K562 (cell line): ENCODE measurements around the gene COX6A1. TPM values are rescaled to one million over a fixed set of nuclear protein-coding genes. Genes with fewer than 3 reads are reported as not detected.

ENCODE experiments used
- ATAC-seq: fragments of 200-7000 bp; cut with Tn5 transposase; 3 replicates; pipeline ENCODE4 v1.9.1; 2020; ENCODE audit warnings: moderate library complexity
- BruUV-seq: library from RNA; stranded (reverse); fragments of 400-500 nt; replicated peaks from 2 replicates; lab custom pipeline; 2021; lab: Mats Ljungman, UMichigan
- CTCF ChIA-PET: fragments of 300-600 bp; formaldehyde crosslinking; extraction: SDS; loops from one replicate; lab custom pipeline; 2021; ENCODE audit warnings: low intra/inter-chr PET ratio; lab: Yijun Ruan, JAX
- POLR2A ChIA-PET: fragments of 300-600, 350-650 bp; sonication (Branson Sonifier 250); formaldehyde crosslinking; extraction: SDS; loops from one replicate; lab custom pipeline; 2021; ENCODE audit warnings: antibody characterized with exemption, inconsistent platforms; lab: Yijun Ruan, JAX
- DNase-seq, 4 experiments: peaks; one replicate each; pipeline versions ENCODE4 v3.0.0 to v3.0.0-alpha.2; 2011 to 2018; ENCODE audit warnings: low spot score in 3 of 4, mixed read lengths in 3 of 4; ENCODE audit errors: extremely low read depth in 1 of 4
- FAIRE-seq: peaks from 2 replicates; lab custom pipeline; 2011; peaks lifted over from hg19 to GRCh38; lab: Jason Lieb, UNC
- H2AFZ ChIP-seq: 2 replicates; pipeline ENCODE4 v1.6.0; 2011; ENCODE audit warnings: low read depth, low read length, control low read depth, inconsistent platforms
- H3K27ac ChIP-seq: fragments of 200-600 bp; 3 replicates; pipeline ENCODE4 v1.8.0; 2011; ENCODE audit warnings: low read depth, mild to moderate bottlenecking, control low read depth, inconsistent platforms, low read length, moderate library complexity, mixed read lengths; ENCODE audit errors: extremely low read depth
- H3K27me3 ChIP-seq, 2 experiments: fragments of 300-600 bp in 1 of 2; 2 replicates in 1 of 2; 3 replicates in 1 of 2; pipeline versions ENCODE4 v1.6.0 to v1.8.0; 2011; ENCODE audit warnings: inconsistent platforms in 2 of 2, low read length in 2 of 2, mild to moderate bottlenecking in 1 of 2, mixed read lengths in 1 of 2, moderate library complexity in 1 of 2; ENCODE audit not compliant: control insufficient read depth in 2 of 2, insufficient read depth in 2 of 2
- H3K36me3 ChIP-seq: fragments of 300-600 bp; 3 replicates; pipeline ENCODE4 v1.8.0; 2011; ENCODE audit warnings: mild to moderate bottlenecking, low read length, inconsistent platforms; ENCODE audit not compliant: control insufficient read depth, insufficient read depth
- H3K4me1 ChIP-seq, 2 experiments: fragments of 200-600 bp in 1 of 2; replicated peaks in 1 of 2; 2 replicates in 1 of 2; 3 replicates in 1 of 2; pipeline versions ENCODE4 v1.5.1 to v1.8.0; 2011; ENCODE audit warnings: inconsistent platforms in 2 of 2, low read length in 2 of 2, mild to moderate bottlenecking in 1 of 2, mixed read lengths in 1 of 2, moderate library complexity in 1 of 2; ENCODE audit not compliant: control insufficient read depth in 2 of 2, insufficient read depth in 2 of 2
- H3K4me2 ChIP-seq: 2 replicates; pipeline ENCODE4 v1.6.1; 2011; ENCODE audit warnings: low read length, control low read depth, inconsistent platforms, mixed read lengths; ENCODE audit not compliant: insufficient read depth
- H3K4me3 ChIP-seq: fragments of 200-600 bp; sonication (generic), shearing (Covaris generic); 2 replicates; pipeline ENCODE4 v1.5.1; 2016; ENCODE audit warnings: control low read depth, inconsistent platforms
- H3K79me2 ChIP-seq: fragments of 200-600 bp; 3 replicates; pipeline ENCODE4 v1.8.0; 2011; ENCODE audit warnings: low read length, inconsistent platforms; ENCODE audit not compliant: control insufficient read depth, insufficient read depth
- H3K9ac ChIP-seq, 2 experiments: 2 replicates each; pipeline versions ENCODE4 v1.6.0 to v1.6.1; 2011; ENCODE audit warnings: low read depth in 2 of 2, low read length in 2 of 2, control low read depth in 1 of 2, inconsistent platforms in 1 of 2, mild to moderate bottlenecking in 1 of 2, mixed read lengths in 1 of 2; ENCODE audit not compliant: insufficient read depth in 1 of 2
- H3K9me1 ChIP-seq: one replicate; pipeline ENCODE4 v1.6.0; 2011; ENCODE audit warnings: inconsistent platforms, mild to moderate bottlenecking, low read length, moderate library complexity; ENCODE audit not compliant: control insufficient read depth, insufficient read depth
- H3K9me3 ChIP-seq: replicated peaks from 2 replicates; pipeline ENCODE4 v1.5.1; 2011; ENCODE audit warnings: low read depth, low read length, inconsistent platforms; ENCODE audit not compliant: control insufficient read depth, insufficient read depth
- H4K20me1 ChIP-seq: replicated peaks from 2 replicates; pipeline ENCODE4 v1.6.1; 2011; ENCODE audit warnings: low read length, inconsistent platforms, mixed read lengths; ENCODE audit not compliant: control insufficient read depth, insufficient read depth
- ATF7 ChIP-seq: fragments of 450-650 bp; IDR thresholded peaks from 2 replicates; pipeline ENCODE4 v1.7.1; 2014; ENCODE audit warnings: mild to moderate bottlenecking, moderate library complexity
- C11orf30 ChIP-seq: fragments of 450-650 bp; IDR thresholded peaks from 2 replicates; pipeline ENCODE4 v1.6.1; 2016; ENCODE audit warnings: low read depth, mild to moderate bottlenecking
- FOXK1 ChIP-seq: sonication (generic); formaldehyde crosslinking; IDR thresholded peaks from 2 replicates; pipeline ENCODE4 v1.8.0; 2022; ENCODE audit warnings: missing genetic modification reagents, mild to moderate bottlenecking, borderline replicate concordance
- JUND ChIP-seq, 2 experiments: IDR thresholded peaks; 2 replicates in 1 of 2; 3 replicates in 1 of 2; pipeline ENCODE4 v1.6.1; 2011; ENCODE audit warnings: borderline replicate concordance in 2 of 2, low read depth in 2 of 2, low read length in 2 of 2, improper control_type of control experiment in 1 of 2, missing biosample characterization in 1 of 2, missing genetic modification characterization in 1 of 2, missing genetic modification reagents in 1 of 2
- PCBP1 ChIP-seq: fragments of 200-400 bp; formaldehyde crosslinking; IDR thresholded peaks from 2 replicates; pipeline ENCODE4 v1.6.1; 2018; ENCODE audit warnings: mild to moderate bottlenecking, low read depth, low read length; ENCODE audit not compliant: poor library complexity, severe bottlenecking
- POLR2AphosphoS5 ChIP-seq: IDR thresholded peaks from 2 replicates; pipeline ENCODE4 v1.6.1; 2011; ENCODE audit warnings: mild to moderate bottlenecking, low read depth, low read length, moderate library complexity; ENCODE audit not compliant: control insufficient read depth, insufficient read depth
- RUNX1 ChIP-seq: sonication (generic); IDR thresholded peaks from 2 replicates; pipeline ENCODE4 v1.6.1; 2016; ENCODE audit warnings: antibody characterized with exemption, low read depth
- SMAD3 ChIP-seq: fragments of 450-650 bp; formaldehyde crosslinking; conservative IDR thresholded peaks from 2 replicates; pipeline ENCODE4 v1.4.0; 2020; ENCODE audit warnings: mild to moderate bottlenecking
- SMAD4 ChIP-seq: fragments of 250-450 bp; sonication (Bioruptor Pico); conservative IDR thresholded peaks from 2 replicates; pipeline ENCODE4 v1.8.0; 2021; ENCODE audit warnings: inconsistent platforms, mild to moderate bottlenecking, moderate library complexity
- SMARCC2 ChIP-seq: fragments of 450-650 bp; IDR thresholded peaks from 2 replicates; pipeline ENCODE4 v1.6.1; 2017; ENCODE audit warnings: antibody characterized with exemption, moderate library complexity, mild to moderate bottlenecking, low read depth
- SOX6 ChIP-seq: fragments of 450-650 bp; IDR thresholded peaks from 2 replicates; pipeline ENCODE4 v1.6.1; 2014; ENCODE audit warnings: mild to moderate bottlenecking
- TBL1XR1 ChIP-seq, 2 experiments: IDR thresholded peaks; 2 replicates each; pipeline ENCODE4 v1.6.1; 2012; ENCODE audit warnings: improper control_type of control experiment in 2 of 2, low read length in 2 of 2, mild to moderate bottlenecking in 1 of 2
- WGBS: fragments of 100-300 bp; shearing (Covaris generic); methylation state at CpG from one replicate; pipeline ENCODE4 v1.1.6; 2016; ENCODE audit warnings: low coverage, mixed read lengths; ENCODE audit not compliant: insufficient coverage; ENCODE audit errors: missing lambda C conversion rate; 5-methylcytosine and 5-hydroxymethylcytosine counted together
- in situ Hi-C: fragments of 300-500 bp; cut with MboI; formaldehyde crosslinking; loops from 4 replicates; pipeline ENCODE4 v1.15.0; 2018; ENCODE audit warnings: inconsistent platforms, mixed read lengths
- intact Hi-C: fragments of 100-400 bp; cut with micrococcal nuclease; formaldehyde crosslinking; loops from 2 replicates; pipeline ENCODE4 v1.14.2; 2022
- polyA plus RNA-seq, 8 experiments: library from polyadenylated mRNA; depleted of rRNA in 4 of 8; stranded (reverse) in 5 of 8; unstranded in 3 of 8; fragments of >200 nt; fragmentation: Nextera tagmentation in 2 of 8; fragmentation: Illumina TruSeq in 1 of 8; extraction: Ambion mirVana in 2 of 8; extraction: Trizol in 1 of 8; gene quantifications; 2 replicates each; pipeline versions ENCODE4 v1.2.1 to v1.2.3, GENCODE V29; 2011 to 2014; ENCODE audit warnings: inconsistent platforms in 1 of 8, missing spikeins in 1 of 8
- total RNA-seq, 7 experiments: library from RNA; depleted of rRNA in 6 of 7; stranded (reverse); fragments of >200 nt in 6 of 7; fragmentation: Illumina TruSeq in 2 of 7; extraction: Trizol in 2 of 7; gene quantifications; 2 replicates each; pipeline versions ENCODE4 v1.2.1 to v1.2.3, GENCODE V29; 2011 to 2021; ENCODE audit warnings: low replicate concordance in 1 of 7
- TF ChIP-seq, protein P1 (sequence below): fragments of 250-450 bp; sonication (Bioruptor Pico); IDR thresholded peaks from 2 replicates; pipeline ENCODE4 v1.4.0; 2020; ENCODE audit warnings: mild to moderate bottlenecking, moderate library complexity
- TF ChIP-seq, protein P2 (sequence below): fragments of 450-650 bp; IDR thresholded peaks from 2 replicates; pipeline ENCODE4 v1.6.1; 2016

The COX6A1 gene
- total and polyA plus RNA-seq, 9 of the 15 experiments (the other 6 are each of a cell fraction or from before 2014, with no cell fraction given), result 414 to 4,142 (median 931) TPM

DNA sequence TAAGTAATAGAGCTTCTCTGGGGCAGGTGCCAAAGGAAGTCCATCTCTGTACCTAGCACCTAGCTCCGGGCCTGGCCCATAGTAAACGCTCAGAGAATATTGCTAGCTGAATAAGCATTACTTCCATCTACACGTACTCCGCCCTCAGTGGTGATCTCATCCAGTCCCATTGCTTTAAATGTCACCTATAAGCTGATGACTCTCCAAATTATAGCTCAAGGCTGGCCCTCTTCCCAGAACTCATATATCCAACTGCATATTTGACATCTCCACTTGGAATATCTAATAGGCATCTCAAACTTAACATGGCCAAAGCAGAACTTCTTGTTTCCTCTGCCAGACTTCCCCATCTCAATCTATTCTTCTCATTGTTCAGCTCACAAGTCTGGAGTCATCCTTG, 51.1 kb downstream of the COX6A1 start:
- Histone ChIP-seq H3K9me3 (no peaks in the 10 kb centered on the region), H3K4me3 (no peak overlapping the region), H2AFZ (no peak overlapping the region), H3K27ac (peak overlapping the region; percentile 15; the same call in 1 of the 3 replicates), H3K9ac (no peak overlapping the region), H3K27me3 (no peaks in the 10 kb centered on the region; a peak in 1 of 5 replicates), H3K36me3 (peaks cover 26% of the 10 kb centered on the region), H4K20me1 (no peaks in the 10 kb centered on the region), H3K4me1 (peaks cover 12 to 23% of the 10 kb centered on the region in 2 experiments; a peak in 4 of 5 replicates), H3K9me1 (no peaks in the 10 kb centered on the region), H3K79me2 (peaks cover 8% of the 10 kb centered on the region; the same call in 2 of the 3 replicates), H3K4me2 (no peak overlapping the region)
- BruUV-seq, result TSS peak; percentile 36
- FAIRE-seq (peak; percentile 49), DNase-seq (peak in 1 of 4 experiments; percentile 19), ATAC-seq (peak; percentile 40; the same call in 2 of the 3 replicates)
- in situ Hi-C loops, result no loop called here
- CTCF ChIA-PET, result no interaction called here
- POLR2A ChIA-PET, result interaction anchor here (0.5 to 1.5 kb wide), 6 partner anchors 10 to 197 kb away, joined by 3 to 10 read pairs (median 4); partner anchors contain the start of gene RNU4-2
- intact Hi-C loops, result no loop called here
- WGBS, result 61% methylated on average over 4 of the region's 4 CpGs
- no peak for TF ChIP-seq SMAD3 (CRISPR knock-in tag)
- TF ChIP-seq RUNX1, result no peak
- TF ChIP-seq, protein P1, sequence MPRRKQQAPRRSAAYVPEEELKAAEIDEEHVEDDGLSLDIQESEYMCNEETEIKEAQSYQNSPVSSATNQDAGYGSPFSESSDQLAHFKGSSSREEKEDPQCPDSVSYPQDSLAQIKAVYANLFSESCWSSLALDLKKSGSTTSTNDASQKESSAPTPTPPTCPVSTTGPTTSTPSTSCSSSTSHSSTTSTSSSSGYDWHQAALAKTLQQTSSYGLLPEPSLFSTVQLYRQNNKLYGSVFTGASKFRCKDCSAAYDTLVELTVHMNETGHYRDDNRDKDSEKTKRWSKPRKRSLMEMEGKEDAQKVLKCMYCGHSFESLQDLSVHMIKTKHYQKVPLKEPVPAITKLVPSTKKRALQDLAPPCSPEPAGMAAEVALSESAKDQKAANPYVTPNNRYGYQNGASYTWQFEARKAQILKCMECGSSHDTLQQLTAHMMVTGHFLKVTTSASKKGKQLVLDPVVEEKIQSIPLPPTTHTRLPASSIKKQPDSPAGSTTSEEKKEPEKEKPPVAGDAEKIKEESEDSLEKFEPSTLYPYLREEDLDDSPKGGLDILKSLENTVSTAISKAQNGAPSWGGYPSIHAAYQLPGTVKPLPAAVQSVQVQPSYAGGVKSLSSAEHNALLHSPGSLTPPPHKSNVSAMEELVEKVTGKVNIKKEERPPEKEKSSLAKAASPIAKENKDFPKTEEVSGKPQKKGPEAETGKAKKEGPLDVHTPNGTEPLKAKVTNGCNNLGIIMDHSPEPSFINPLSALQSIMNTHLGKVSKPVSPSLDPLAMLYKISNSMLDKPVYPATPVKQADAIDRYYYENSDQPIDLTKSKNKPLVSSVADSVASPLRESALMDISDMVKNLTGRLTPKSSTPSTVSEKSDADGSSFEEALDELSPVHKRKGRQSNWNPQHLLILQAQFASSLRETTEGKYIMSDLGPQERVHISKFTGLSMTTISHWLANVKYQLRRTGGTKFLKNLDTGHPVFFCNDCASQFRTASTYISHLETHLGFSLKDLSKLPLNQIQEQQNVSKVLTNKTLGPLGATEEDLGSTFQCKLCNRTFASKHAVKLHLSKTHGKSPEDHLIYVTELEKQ, result no peak
- peak; percentile 79 for TF ChIP-seq JUND (IDR thresholded peaks at IDR 0.05; ENCODE audit: borderline replicate concordance, low read depth, low read length)
- TF ChIP-seq JUND (tag; IDR thresholded peaks at IDR 0.05; ENCODE audit: borderline replicate concordance, low read depth, low read length), result peak; percentile 71; the same call in 2 of the 3 replicates
- no peak for TF ChIP-seq POLR2AphosphoS5
- no peak for TF ChIP-seq TBL1XR1 (IDR thresholded peaks at IDR 0.05; ENCODE audit: low read length in 2 of 2)
- no peak for TF ChIP-seq SMARCC2
- TF ChIP-seq SOX6, result peak; percentile 12; the same call in 1 of the 2 replicates
- TF ChIP-seq SMAD4 (CRISPR knock-in tag), result no peak
- TF ChIP-seq FOXK1 (CRISPR knock-in tag), result no peak
- TF ChIP-seq, protein P2, sequence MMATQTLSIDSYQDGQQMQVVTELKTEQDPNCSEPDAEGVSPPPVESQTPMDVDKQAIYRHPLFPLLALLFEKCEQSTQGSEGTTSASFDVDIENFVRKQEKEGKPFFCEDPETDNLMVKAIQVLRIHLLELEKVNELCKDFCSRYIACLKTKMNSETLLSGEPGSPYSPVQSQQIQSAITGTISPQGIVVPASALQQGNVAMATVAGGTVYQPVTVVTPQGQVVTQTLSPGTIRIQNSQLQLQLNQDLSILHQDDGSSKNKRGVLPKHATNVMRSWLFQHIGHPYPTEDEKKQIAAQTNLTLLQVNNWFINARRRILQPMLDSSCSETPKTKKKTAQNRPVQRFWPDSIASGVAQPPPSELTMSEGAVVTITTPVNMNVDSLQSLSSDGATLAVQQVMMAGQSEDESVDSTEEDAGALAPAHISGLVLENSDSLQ, result peak; percentile 35; the same call in 1 of the 2 replicates
- TF ChIP-seq ATF7, result peak; percentile 67
- TF ChIP-seq C11orf30, result peak; percentile 34; the same call in 1 of the 2 replicates
- TF ChIP-seq PCBP1, result no peak
